Panc1 (cell line): ENCODE data around the gene DYNLT1.

Experiments
- CTCF ChIP-seq: fragments of 450-650 bp; IDR thresholded peaks from 2 replicates; pipeline ENCODE4 v1.5.1; 2017; ENCODE audit warnings: mild to moderate bottlenecking
- REST ChIP-seq, 2 experiments: IDR thresholded peaks; 2 replicates each; pipeline ENCODE4 v1.6.1; 2011 to 2012; ENCODE audit warnings: low read depth in 2 of 2, control low read depth in 1 of 2, low read length in 1 of 2, mild to moderate bottlenecking in 1 of 2, moderate library complexity in 1 of 2; ENCODE audit not compliant: insufficient read depth in 1 of 2
- SIN3A ChIP-seq: IDR thresholded peaks from 2 replicates; pipeline ENCODE4 v1.6.1; 2012; ENCODE audit warnings: low read depth, mild to moderate bottlenecking, low read length, moderate library complexity, borderline replicate concordance; ENCODE audit not compliant: insufficient read depth

- TF ChIP-seq CTCF (no peak), REST (IDR thresholded peaks at IDR 0.05; ENCODE audit: insufficient read depth in 1 of 2, low read depth in 2 of 2, low read length in 1 of 2) (no peak), SIN3A (no peak)
These were observed 39.8 kb upstream of the DYNLT1 start for GRCh38 chr6:158684311-158684710.
